ENCODE data around the gene SNTA1.
"Not testable (repeated sequence)": the region's sequence is repeated elsewhere in the genome, so short reads cannot be mapped to it uniquely, and the experiment has no call there.

SNTA1 gene

GRCh38 chr20:33443512-33444239 is at the start of gene SNTA1:
Gene SNTA1, minus strand, starts transcription at chr20:33443763. Its CDS starts 143 bp downstream, at chr20:33443620.
- DNase-seq: peak; percentile 87 to 96 (median 90)

- DNase-seq: peak in 1 of 3 donors; percentile 12
Observed at GRCh38 chr20:33490934-33491656, 47.5 kb upstream of the SNTA1 start.

- no peak for DNase-seq
Observed at GRCh38 chr20:33490023-33490933, 46.7 kb upstream of the SNTA1 start, which contains the start of gene CBFA2T2. Gene CBFA2T2, plus strand, starts transcription at chr20:33490096. Its CDS starts 172 bp downstream, at chr20:33490268.

DNA sequence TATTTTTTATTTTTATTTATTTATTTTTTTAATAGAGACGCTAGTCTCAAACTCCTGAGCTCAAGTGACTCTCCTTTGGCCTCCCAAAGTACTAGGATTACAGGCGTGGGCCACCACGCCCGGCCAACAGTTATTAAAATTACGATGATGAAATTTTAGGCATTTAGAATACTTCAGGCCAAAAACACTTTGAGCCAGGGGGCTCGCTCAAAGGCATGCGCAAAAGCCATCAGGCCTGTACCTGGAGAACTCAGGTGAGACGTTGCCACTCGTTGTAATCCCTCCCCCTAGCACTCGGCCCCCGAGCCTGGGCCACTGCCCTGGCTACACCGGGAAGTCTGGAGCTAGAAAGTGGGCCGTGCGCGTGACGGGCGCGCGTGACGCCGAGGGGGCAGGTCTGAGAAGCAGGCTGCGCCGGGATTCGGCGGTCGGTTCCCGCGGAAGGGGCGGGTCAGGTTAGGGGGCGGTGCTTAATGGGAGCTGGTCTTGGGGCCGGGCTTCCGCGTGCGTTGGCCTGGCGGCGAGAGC is 46.0 kb upstream of the SNTA1 start:
- peak; percentile 99 to 100 (median 99) for DNase-seq

- not testable (repeated sequence) for DNase-seq
Observed at GRCh38 chr20:33488661-33489494, 45.3 kb upstream of the SNTA1 start.

- no peak for DNase-seq
Observed at GRCh38 chr20:33488201-33488600, 44.6 kb upstream of the SNTA1 start.

DNA sequence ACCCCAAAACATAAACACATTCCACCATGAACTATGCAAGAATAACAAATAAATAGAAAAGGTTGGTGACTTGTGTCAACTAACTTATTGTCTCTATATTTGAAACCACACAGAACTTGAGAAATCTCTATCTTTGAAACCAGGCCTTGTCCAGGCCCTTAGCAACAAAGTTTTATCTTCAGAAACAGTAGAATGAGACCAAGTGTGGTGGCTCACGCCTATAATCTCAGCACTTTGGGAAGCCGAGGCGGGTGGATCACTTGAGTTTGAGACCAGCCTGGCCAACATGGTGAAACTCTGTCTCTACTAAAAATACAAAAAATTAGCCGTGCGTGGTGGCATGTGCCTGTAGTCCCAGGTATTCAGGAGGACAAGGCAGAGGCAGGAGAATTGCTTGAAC is 39.6 kb upstream of the SNTA1 start:
- DNase-seq: not testable (repeated sequence)

GRCh38 chr20:33482581-33482980 is 39.0 kb upstream of the SNTA1 start:
- no peak for DNase-seq

GRCh38 chr20:33481431-33481941 is 37.9 kb upstream of the SNTA1 start:
- no peak for DNase-seq

DNA sequence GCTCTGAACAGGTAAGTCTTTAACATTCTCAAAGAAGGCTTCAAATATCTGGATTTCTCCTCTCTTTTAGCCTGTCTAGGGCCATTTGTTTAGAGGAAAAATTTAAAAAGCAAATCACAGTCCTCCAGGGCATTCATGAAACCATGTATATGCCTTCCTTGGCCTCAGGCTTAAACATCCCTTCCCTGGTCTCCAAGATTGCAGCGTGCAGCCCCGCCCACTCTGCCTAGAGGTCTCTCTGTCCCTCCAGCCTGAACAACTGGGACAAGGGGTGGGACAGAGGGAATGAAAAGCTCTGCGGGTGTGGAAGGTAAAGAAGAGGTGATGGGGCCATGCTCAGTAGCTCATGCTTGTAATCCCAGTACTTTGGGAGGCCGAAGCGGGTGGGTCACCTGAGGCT is 36.5 kb upstream of the SNTA1 start:
- no peak for DNase-seq

- no peak for DNase-seq
Observed at GRCh38 chr20:33477386-33478234, 34.0 kb upstream of the SNTA1 start.

DNA sequence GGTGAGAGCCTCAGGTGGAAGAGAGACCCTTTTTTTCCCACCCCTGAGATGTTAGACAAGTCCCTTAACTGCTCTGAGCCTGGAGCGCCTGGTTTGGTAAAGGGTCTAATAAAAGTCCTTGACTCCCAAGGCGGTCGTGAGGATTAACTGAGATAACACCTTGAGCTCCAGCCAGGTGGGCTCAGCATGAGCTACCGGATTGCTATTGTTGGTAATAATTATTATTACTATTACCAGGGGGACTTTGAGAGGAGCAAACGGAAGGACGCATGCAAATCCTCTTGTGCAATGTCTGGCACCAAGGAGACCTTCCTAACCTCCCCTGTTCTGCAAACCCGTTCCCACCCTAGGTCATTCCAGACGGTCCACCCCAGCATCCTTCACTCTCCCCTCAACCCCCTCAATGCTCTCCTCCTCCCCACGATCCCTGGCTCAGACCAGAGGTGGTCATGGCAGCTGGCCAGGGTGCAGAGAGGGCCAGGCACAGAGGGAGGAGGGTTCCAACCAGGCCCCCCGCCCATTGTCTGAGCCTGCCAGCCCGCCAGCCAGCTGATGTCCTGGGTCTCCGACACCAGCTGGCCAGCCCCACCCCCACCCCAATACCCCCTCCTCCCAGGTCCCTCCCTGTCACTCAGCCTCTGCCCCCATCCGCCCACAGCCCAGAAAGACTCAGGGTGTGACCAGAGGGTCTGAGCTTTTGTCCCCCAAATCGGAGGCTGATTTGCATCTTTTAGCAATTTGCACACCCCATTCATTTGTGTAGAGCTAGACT is 32.0 kb upstream of the SNTA1 start:
- DNase-seq: no peak

DNA sequence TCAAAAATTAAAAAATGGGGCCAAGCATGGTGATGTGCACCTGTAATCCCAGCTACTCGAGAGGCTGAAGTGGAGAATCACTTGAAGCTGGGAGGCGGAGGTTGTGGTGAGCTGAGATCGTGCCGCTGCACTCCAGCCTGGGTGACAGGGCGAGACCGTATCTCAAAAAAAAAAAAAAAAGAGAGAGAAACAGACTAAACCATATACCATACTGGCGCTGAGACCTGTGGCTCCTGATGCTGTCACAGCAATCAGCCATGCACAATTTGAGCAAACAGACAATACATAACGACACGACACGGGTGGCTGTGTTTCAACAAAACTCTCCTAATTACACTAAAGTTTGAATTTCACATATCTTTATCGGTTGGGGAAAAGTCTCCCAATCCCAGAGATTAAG is 31.4 kb upstream of the SNTA1 start:
- DNase-seq: no peak

- DNase-seq: no peak
Observed at GRCh38 chr20:33474097-33474873, 30.7 kb upstream of the SNTA1 start.

- no peak for DNase-seq
Observed at GRCh38 chr20:33472868-33473435, 29.4 kb upstream of the SNTA1 start.

GRCh38 chr20:33470866-33471265 is 27.3 kb upstream of the SNTA1 start:
- no peak for DNase-seq

DNA sequence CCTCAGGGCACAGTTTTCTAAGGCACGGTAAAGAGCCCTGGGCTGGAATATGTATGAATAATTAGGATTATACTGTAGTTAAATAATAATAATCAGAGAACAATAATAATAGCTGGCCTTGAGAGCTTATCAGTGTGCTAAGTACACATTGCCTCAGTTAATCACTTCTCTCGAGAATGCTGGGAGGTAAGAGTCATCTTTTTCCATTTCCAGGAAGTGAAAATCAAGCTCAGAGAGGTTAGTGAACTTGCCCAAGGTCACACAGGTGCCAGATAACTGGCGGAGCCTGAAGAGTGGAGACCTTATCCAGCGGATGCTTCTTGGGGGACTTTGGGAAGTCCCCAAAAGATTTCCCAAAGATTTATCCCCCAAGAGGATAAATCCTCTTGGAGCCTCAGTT is 26.9 kb upstream of the SNTA1 start:
- no peak for DNase-seq

GRCh38 chr20:33466303-33466646 is 22.7 kb upstream of the SNTA1 start:
- no peak for DNase-seq

Measured in suppressor macrophage treated with lipopolysaccharide for 1 hour (primary cell).